MM.1S (cell line): ENCODE results near the gene PDE4A.

Source experiments
- EZH2phosphoT487 ChIP-seq: fragments of 300-600 bp; sonication (generic); IDR thresholded peaks from 2 replicates; pipeline ENCODE4 v1.6.1; 2018; ENCODE audit warnings: antibody characterized with exemption, low read length
- TF ChIP-seq, protein P1 (sequence below): fragments of 300-600 bp; sonication (generic); IDR thresholded peaks from 2 replicates; pipeline ENCODE4 v1.5.1; 2016; ENCODE audit warnings: antibody characterized with exemption, low read length, mixed read lengths

- TF ChIP-seq, protein P1, sequence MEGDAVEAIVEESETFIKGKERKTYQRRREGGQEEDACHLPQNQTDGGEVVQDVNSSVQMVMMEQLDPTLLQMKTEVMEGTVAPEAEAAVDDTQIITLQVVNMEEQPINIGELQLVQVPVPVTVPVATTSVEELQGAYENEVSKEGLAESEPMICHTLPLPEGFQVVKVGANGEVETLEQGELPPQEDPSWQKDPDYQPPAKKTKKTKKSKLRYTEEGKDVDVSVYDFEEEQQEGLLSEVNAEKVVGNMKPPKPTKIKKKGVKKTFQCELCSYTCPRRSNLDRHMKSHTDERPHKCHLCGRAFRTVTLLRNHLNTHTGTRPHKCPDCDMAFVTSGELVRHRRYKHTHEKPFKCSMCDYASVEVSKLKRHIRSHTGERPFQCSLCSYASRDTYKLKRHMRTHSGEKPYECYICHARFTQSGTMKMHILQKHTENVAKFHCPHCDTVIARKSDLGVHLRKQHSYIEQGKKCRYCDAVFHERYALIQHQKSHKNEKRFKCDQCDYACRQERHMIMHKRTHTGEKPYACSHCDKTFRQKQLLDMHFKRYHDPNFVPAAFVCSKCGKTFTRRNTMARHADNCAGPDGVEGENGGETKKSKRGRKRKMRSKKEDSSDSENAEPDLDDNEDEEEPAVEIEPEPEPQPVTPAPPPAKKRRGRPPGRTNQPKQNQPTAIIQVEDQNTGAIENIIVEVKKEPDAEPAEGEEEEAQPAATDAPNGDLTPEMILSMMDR, result no peak
- no peak for TF ChIP-seq EZH2phosphoT487
Observed at GRCh38 chr19:10380313-10381102, 39.8 kb upstream of the PDE4A start, which contains the start of gene TYK2.
